Osteoblast (primary cell): ENCODE results near the gene DLGAP1. TPM values are rescaled to one million over a fixed set of nuclear protein-coding genes. Genes with fewer than 3 reads are reported as not detected.

ENCODE experiments used
- DNase-seq: peaks from one replicate; pipeline ENCODE4 v3.0.0; 2011; ENCODE audit warnings: low spot score, mixed read lengths; ENCODE audit not compliant: insufficient read length; ENCODE audit errors: missing footprints
- H2AFZ ChIP-seq: 2 replicates; pipeline ENCODE4 v1.6.0; 2011; ENCODE audit warnings: mild to moderate bottlenecking, low read length
- H3K27ac ChIP-seq: 2 replicates; pipeline ENCODE4 v1.5.1; 2011; ENCODE audit warnings: mild to moderate bottlenecking, low read depth, low read length, moderate library complexity
- H3K27me3 ChIP-seq: 2 replicates; pipeline ENCODE4 v1.6.0; 2012; ENCODE audit warnings: mild to moderate bottlenecking, control low read depth, inconsistent platforms, low read length, moderate library complexity; ENCODE audit not compliant: insufficient read depth
- H3K36me3 ChIP-seq: 2 replicates; pipeline ENCODE4 v1.5.1; 2011; ENCODE audit warnings: mild to moderate bottlenecking, low read length, control low read depth, moderate library complexity; ENCODE audit not compliant: insufficient read depth
- H3K4me1 ChIP-seq: 2 replicates; pipeline ENCODE4 v1.5.1; 2011; ENCODE audit warnings: mild to moderate bottlenecking, low read length, control low read depth, moderate library complexity; ENCODE audit not compliant: insufficient read depth
- H3K4me2 ChIP-seq: 2 replicates; pipeline ENCODE4 v1.6.0; 2011; ENCODE audit warnings: mild to moderate bottlenecking, low read length; ENCODE audit not compliant: insufficient read depth
- H3K4me3 ChIP-seq: fragments of 200-600 bp; sonication (generic); 3 replicates; pipeline ENCODE4 v1.5.1; 2012; ENCODE audit warnings: mild to moderate bottlenecking, low read length, inconsistent platforms; ENCODE audit not compliant: insufficient read depth
- H3K79me2 ChIP-seq: 2 replicates; pipeline ENCODE4 v1.6.0; 2012; ENCODE audit warnings: mild to moderate bottlenecking, low read length, control low read depth, inconsistent platforms; ENCODE audit not compliant: insufficient read depth
- H3K9me3 ChIP-seq: 2 replicates; pipeline ENCODE4 v1.5.1; 2011; ENCODE audit warnings: low read depth, low read length, control low read depth
- H4K20me1 ChIP-seq: 2 replicates; pipeline ENCODE4 v1.6.0; 2012; ENCODE audit warnings: mild to moderate bottlenecking, low read length, control low read depth; ENCODE audit not compliant: insufficient read depth
- CTCF ChIP-seq: IDR thresholded peaks from 2 replicates; pipeline ENCODE4 v1.5.1; 2011; ENCODE audit warnings: mild to moderate bottlenecking, low read depth, low read length, moderate library complexity; ENCODE audit errors: extremely low read depth
- total RNA-seq: library from RNA; depleted of rRNA; stranded (reverse); fragments of >200 nt; gene quantifications from 2 replicates; pipeline ENCODE4 v1.2.3, GENCODE V29; 2012

Gene DLGAP1
- total RNA-seq, 1 donor, result not detected

GRCh38 chr18:4198956-4199355 is 256.2 kb downstream of the DLGAP1 start:
- Histone ChIP-seq H3K9me3 (peaks cover 5% of the 10 kb centered on the region), H4K20me1 (no peaks in the 10 kb centered on the region), H3K79me2 (no peaks in the 10 kb centered on the region), H3K4me3 (no peak overlapping the region), H3K27me3 (no peaks in the 10 kb centered on the region), H3K36me3 (no peaks in the 10 kb centered on the region), H3K27ac (no peak overlapping the region), H3K4me1 (no peaks in the 10 kb centered on the region), H3K4me2 (no peak overlapping the region), H2AFZ (no peak overlapping the region)
- DNase-seq, result no peak
- no peak for TF ChIP-seq CTCF

- no peak for DNase-seq
- no peaks in the 10 kb centered on the region for H3K4me1 ChIP-seq
Measured at GRCh38 chr18:4196351-4196750, 258.8 kb downstream of the DLGAP1 start.

GRCh38 chr18:4193086-4193485 is 262.0 kb downstream of the DLGAP1 start:
- no peaks in the 10 kb centered on the region for H3K4me1 ChIP-seq
- H3K79me2 ChIP-seq, result no peaks in the 10 kb centered on the region
- TF ChIP-seq CTCF, result no peak
- H3K9me3 ChIP-seq, result peaks cover 2% of the 10 kb centered on the region
- H3K36me3 ChIP-seq, result no peaks in the 10 kb centered on the region
- no peaks in the 10 kb centered on the region for H3K27me3 ChIP-seq
- H3K4me2 ChIP-seq, result no peak overlapping the region
- no peaks in the 10 kb centered on the region for H4K20me1 ChIP-seq
- DNase-seq, result no peak
- H3K4me3 ChIP-seq, result no peak overlapping the region
- H2AFZ ChIP-seq, result no peak overlapping the region
- H3K27ac ChIP-seq, result no peak overlapping the region

More at GRCh38 chr18:4196351-4196750, 258.8 kb downstream of the DLGAP1 start:
- TF ChIP-seq CTCF, result no peak
- Histone ChIP-seq H3K27me3 (no peaks in the 10 kb centered on the region), H3K79me2 (no peaks in the 10 kb centered on the region), H4K20me1 (no peaks in the 10 kb centered on the region), H2AFZ (no peak overlapping the region), H3K27ac (no peak overlapping the region), H3K4me2 (no peak overlapping the region), H3K36me3 (no peaks in the 10 kb centered on the region), H3K9me3 (peaks cover 2% of the 10 kb centered on the region), H3K4me3 (no peak overlapping the region)

GRCh38 chr18:4181882-4182568 is 273.1 kb downstream of the DLGAP1 start:
- H3K4me1 ChIP-seq, result no peaks in the 10 kb centered on the region
- no peak overlapping the region for H3K4me2 ChIP-seq
- no peaks in the 10 kb centered on the region for H4K20me1 ChIP-seq
- H3K36me3 ChIP-seq, result no peaks in the 10 kb centered on the region
- H3K79me2 ChIP-seq, result no peaks in the 10 kb centered on the region
- no peak overlapping the region for H3K27ac ChIP-seq
- H3K27me3 ChIP-seq, result no peaks in the 10 kb centered on the region
- no peak overlapping the region for H2AFZ ChIP-seq
- TF ChIP-seq CTCF, result no peak
- H3K9me3 ChIP-seq, result peaks cover 3% of the 10 kb centered on the region
- no peak for DNase-seq
- no peak overlapping the region for H3K4me3 ChIP-seq
